GM19328 (cell line): ENCODE measurements around the gene ATAD1.
A peak's percentile ranks its signal among the peaks of the same experiment; 100 is the strongest.
"Not testable (repeated sequence)": the region's sequence is repeated elsewhere in the genome, so short reads cannot be mapped to it uniquely, and the experiment has no call there.

Experiments used
- ATAC-seq: cut with Tn5 transposase; IDR thresholded peaks from one replicate; pipeline ENCODE4 v1.9.1; 2021; ENCODE audit warnings: mild to moderate bottlenecking, moderate library complexity; ENCODE audit not compliant: unreplicated experiment

ATAD1 gene

DNA sequence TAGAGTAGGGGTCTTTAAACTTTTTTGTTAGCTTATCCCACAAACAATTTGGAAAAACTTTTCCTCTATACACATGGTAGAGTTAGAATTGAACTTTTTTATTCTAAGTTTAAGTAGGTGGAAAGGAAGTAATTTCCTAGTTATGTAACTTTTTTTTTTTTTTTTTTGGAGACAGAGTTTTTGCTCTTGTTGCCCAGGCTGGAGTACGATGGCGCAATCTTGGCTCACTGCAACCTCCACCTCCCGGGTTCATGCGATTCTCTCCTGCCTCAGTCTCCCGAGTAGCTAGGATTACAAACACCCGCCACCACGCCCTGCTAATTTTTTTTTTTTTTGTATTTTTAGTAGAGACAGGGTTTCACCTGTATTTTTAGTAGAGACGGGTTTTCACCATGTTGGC, 28.7 kb upstream of the ATAD1 start:
- not testable (repeated sequence) for ATAC-seq

GRCh38 chr10:87846023-87846422, 28.0 kb upstream of the ATAD1 start:
- no peak for ATAC-seq

DNA sequence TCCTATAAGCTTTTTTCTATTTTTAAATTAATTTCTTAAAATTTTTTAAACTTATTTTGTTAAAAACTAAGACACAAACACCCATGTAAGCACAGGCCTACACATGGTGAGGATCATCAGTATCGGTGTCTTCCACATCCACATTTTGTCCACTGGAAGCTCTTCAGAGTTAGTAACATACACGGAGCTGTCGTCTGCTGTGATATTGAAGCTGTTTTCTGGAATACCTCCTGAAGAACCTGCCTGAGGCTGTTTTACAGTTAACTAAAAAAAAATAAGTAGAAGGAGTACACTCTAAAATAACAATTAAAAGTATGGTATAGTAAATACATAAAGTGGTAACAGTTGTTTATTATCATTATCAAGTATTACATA, 27.6 kb upstream of the ATAD1 start:
- ATAC-seq: no peak

DNA sequence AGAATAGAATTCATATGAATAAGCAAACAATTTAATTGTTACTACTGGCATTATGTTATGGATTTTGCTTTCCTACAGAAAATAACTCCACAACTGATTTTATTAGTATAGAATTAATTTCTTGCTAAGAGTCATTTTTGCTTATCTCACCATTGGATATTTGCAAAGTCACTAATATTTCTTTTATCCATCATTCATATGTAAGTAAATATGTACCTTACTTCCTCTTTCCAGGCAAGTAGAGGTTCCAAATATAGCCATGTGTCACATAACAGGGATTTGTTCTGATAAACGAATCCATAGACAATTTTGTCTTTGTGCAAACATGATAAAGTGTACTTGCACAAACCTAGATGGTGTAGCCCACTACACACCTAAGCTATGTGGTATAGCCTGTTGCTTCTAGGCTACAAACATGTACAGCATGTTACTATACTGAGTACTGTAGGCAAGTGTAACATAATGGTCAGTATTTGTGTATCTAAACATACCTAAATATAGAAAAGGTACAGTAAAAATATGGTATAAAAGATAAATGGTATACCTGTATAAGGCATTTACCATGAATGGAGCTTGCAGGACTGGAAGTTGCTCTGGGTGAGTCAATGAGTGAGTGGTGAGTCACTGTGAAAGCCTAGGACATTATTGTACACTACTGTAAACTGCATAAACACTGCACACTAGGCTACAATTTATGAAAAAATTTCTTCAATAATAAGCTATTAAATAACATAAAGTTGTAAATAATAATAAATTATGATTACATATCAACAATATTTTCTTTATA, 27.0 kb upstream of the ATAD1 start:
- no peak for ATAC-seq

- no peak for ATAC-seq
Observed at GRCh38 chr10:87843714-87844113, 25.7 kb upstream of the ATAD1 start.

DNA sequence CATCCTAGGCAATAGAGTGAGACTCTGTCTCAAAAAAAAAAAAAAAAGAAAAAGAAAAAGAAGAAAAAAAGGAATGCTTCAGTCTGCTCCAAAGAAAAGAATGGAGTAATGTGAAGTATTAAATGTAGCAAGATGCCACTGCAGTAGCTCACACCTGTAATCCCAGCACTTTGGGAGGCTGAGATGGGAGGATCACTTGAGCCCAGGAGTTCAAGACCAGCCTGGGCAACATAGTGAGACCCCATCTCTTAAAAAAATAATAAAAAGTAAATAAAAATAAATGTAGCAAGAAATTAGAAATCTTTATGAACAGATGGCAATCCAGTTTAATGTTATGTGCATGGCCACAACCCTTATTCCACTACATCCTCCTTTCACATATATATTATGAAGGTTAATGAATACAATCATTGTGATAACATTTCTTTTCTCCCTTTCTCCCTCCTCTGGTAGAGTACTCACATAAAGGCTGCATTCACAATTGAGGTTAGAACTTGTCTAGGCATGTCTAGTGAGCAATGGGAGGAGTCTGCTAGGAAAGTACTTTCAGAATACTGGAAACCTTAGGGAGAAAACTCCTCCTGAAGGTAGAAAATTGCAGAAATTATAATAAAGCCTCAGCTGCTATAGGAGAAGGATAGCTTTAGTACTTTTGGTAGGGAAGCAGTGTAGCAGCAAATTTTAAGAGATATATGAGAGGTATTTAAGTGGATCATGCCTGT, 24.9 kb upstream of the ATAD1 start:
- ATAC-seq: no peak

DNA sequence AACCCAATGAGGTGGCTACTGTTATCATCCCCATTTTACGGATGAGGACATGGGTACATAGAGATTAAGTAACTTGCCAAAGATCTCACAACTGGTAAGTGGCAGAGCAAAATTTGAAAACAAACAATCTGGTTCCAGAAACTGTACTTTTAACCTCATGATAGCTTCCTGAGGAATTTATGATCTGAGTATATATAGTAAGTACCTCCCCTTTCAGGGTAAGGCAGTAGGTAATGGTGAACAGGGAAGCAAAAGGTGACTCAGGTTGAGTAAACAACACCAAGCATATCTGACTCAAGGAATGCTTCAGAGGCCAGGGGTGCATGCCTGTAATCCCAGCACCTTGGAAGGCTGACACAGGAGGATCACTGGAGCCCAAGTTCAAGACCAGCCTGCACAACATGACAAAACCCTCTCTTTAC, 24.2 kb upstream of the ATAD1 start:
- ATAC-seq: no peak

DNA sequence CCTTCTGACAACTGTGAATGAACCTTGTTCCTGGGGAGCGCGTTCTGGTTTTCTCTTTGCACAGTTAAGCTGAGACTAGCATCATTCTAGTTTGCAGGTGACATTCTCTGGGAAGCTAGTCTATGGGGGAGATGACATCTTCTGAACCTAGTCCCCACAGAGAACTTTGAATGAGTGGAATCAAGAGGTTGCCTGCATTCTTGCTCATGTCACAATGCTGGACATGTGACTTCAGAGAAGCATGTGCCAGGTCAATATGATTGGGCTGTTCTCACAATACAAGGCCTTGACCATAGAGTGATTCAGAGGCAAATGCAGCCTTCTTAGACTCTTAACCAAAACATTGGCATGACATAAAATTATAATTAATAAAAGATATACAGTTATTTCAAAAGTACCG, 23.2 kb upstream of the ATAD1 start:
- no peak for ATAC-seq

DNA sequence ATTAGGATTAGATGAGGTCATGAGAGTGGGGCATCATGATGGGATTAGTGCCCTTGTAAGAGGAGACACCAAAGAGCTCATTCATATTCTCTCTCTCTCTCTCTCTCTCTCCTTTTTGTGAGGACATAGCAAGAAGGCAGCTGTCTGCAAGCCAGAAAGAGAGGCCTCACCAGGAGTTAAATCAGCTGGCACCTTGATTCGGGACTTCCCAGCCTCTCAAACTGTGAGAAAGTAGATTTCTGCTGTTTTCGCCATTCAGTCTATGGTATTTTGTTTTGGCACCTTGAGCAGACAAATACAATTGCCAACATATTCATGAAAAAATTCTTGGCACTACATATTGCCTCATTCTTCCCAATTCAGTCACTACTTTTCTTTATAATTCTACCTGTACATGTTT, 20.6 kb upstream of the ATAD1 start:
- ATAC-seq: no peak

DNA sequence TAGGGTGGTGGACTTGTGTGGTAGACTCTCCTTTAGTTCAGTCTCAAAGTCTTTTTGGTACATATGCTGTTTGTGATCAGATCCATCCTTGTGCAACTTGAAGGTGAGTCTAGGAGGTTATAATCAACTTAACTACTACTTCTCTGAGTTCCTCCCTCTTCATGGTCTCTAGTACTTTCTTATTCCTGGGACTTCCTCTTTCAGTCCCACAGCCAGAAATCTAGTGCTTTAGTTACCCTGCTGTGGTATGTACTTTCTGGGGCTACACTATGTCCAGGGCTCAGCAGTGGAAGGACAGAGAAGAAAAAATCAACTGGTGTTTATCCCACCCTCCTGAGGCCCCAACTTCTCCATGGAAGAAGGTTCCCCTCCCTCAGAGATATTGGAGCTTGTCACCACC, 19.4 kb upstream of the ATAD1 start:
- no peak for ATAC-seq

DNA sequence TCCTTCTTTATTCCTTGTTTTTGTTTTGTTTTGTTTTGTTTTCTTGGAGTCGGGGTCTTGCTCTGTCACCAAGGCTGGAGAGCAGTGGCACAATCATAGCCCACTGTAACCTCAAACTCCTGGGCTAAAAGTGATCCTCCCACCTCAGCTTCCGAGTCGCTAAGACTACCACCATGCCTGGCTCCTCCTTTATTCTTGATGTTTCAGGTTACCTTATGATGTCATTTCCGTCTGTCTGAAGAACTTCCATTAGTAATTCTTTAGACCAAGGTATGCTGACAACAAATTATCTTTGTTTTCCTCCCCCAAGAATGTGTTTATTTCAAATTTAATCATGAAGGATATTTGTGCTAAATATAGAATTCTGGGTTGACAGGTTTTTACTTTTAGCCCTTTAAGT, 18.1 kb upstream of the ATAD1 start:
- no peak for ATAC-seq

DNA sequence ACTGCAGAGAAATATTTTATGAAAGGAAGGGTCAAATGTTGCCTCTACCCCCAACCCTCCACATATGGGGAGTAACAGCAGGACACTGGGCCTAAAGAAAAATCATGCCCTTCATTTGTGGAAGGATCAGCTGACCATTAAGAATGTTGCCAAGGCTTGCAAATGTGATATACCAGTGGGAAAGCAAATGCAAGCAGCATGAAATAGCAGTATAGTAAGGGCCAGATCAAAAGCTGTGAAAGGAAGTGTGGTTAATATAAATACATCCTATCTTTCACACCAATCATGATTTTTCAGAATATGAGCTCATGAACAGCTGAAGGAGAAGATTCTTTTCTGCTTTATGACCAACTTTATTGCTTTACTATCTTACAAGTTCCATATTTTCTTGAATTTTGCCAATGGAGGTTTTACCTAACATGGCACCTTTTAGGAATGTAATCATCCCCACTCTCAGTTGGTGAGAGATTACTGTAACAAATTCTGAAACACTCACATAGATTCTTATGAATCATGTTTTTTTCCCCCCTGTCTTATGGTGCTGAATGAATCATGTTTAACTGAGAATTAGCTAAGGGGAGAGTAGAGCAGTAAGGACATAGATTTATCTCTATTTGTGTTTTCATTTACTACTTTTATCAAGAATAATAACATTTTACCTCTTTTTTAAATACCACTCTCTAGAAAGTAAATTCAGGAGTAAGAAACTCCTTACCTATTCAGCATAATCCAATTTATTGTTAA, 12.1 kb upstream of the ATAD1 start:
- no peak for ATAC-seq

DNA sequence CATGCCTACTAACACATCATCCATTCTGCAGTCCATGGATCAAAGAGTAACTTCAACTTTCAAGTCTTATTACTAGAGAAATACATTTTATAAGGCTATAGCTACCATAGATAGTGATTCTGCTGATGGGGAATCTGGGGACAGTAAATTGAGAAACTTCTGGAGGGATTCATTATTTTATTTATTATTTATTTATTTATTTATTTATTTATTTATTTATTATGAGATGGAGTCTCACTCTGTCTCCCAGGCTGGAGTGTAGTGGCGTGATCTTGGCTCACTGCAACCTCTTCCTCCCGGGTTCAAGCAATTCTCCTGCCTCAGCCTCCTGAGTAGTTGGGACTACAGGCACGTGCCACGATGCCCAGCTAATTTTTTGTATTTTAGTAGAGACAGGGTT, 11.0 kb upstream of the ATAD1 start:
- not testable (repeated sequence) for ATAC-seq

DNA sequence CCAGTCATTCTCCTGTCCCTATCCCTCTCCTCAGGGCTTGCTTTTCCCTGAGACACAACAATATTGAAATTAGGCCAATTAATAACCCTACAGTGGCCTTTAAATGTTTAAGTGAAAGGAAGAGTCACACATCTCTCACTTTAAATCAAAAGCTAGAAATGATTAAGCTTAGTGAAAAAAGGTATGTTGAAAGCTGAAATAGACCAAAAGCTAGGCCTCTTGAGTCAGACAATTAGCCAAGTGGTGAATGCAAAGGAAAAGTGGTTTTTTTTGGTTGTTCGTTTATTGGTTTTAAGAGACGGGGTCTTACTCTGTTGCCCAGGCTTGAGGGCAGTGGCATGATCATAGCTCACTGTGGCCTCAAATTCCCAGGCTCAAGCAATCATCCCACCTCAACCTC, 9.7 kb upstream of the ATAD1 start:
- ATAC-seq: no peak

GRCh38 chr10:87826653-87827052, 8.6 kb upstream of the ATAD1 start:
- ATAC-seq: no peak

GRCh38 chr10:87819289-87819585, 1.2 kb upstream of the ATAD1 start:
- no peak for ATAC-seq

DNA sequence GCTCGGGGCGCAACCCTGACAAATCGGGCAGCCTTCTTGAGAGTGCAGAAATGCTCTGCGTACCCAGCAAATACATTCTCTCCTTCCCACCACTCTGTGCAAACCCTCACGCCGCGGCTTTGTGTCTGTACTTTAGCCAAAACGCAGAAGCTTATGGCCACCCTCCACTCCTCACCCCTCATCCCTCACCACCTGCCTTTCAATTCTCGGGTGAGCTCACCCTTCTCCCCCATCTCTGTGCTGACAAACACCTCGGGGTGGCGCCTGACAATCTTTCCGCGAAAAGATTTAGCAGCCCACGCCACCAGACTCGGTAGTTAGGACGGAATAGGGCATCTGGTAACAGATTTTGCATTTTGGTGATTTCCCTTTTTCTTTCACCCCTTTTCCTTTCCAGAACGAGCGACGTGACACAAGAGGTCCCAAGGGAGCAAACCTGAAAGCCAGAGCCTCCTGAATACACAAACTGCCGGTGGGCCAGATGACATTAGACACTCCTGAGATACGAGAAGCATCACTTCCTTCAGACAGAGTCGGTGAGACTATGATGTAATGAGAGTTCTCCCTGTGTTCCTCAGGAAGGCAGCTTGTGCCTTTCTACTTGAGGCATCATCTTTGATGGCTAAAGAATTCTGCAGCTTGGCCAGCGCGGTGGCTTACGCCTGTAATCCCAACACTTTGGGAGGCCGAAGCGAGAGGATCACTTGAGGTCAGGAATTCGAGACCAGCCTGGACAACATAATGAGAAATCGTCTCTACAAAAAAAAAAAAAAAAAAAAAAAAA, 671 bp upstream of the ATAD1 start:
- peak; percentile 41 for ATAC-seq

DNA sequence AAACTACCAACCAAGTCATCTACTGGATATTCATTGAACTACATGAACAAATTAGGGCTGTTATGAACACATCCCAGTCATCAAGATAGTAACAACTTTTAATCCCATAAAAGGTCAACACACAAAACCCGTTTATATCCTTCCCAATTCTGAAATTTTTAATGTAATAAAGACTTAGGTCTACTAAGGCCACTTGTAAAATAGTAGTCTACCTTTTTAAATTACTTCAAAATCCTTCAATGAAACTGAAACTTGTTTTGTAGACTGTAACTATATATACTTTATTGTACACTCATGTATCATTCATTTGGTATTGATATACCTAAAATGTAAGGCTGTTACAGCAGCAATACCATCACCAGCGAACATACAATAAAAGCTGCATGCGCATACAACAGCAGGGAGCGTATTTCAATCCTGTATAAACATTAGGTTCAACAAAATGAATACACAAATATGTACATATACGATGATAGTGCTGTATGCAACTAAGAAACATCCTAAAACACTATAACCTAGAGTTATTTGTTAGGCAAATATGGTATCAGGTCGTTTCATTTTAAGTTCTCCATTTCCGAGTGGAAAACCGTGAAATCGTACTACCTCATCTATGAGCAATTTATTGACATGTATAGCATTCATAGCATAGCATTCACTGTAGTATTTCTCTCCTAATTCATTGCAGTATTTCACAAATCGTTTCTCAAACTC, 973 bp downstream of the ATAD1 start:
- no peak for ATAC-seq

DNA sequence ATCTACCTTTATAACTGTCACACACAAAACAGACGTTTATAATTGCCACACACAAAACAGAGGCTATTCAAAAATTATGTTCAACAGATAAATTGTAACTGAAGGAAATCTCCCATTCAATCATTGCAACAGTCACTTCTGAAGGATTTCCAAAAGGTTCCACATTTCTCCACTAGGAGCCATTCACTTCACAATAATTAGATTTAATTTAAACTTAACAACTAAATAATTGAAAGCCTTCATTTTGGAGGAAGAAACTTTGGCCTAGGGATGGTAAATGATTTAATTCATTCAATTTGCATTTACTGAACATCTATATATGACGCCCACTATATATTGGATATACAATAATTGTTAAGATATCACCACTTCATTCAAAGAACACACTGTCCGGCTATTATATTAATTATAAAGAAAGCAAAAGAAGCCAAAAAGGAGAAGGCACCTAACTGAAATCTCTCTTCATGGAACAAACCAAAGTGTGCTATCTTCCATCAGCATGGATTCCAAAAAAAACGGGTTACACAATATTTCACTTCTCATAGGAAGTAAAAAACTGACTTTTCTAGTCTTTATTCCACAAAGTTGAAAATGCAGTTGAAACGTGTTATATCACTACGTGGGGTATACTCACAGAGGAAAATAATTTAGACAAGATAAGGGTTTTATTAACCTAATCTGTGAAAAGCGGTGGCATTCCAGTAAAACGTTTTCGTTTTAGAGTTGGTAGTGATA, 1.7 kb downstream of the ATAD1 start:
- no peak for ATAC-seq
